ENCODE data around the gene EEPD1. TPM values are rescaled to one million over a fixed set of nuclear protein-coding genes. Genes with fewer than 3 reads are reported as not detected.
"Not testable (repeated sequence)": the region's sequence is repeated elsewhere in the genome, so short reads cannot be mapped to it uniquely, and the experiment has no call there.

EEPD1 gene
- total RNA-seq, 2 experiments from 2014 or later = 1.2 to 1.3 TPM

DNA sequence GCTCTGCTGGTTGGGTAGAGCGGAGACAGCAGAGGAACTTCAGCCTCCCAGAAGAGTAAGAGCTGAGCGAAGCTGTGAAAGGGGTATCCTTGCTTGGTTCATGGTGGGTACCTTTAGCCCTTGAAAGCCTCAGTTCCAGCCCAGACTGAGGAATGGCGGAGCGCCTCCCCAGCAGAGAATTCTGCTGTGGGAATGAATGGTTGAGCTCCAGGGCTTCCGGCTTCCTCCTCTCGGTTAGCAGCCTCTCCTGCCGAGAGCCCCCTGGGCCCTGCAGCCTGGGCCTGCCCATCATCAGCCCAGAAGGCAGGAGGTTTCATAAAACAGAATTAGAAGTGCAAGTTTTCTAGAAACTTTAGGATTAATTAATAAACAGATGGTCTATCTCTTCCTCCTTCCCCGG is 156.7 kb downstream of the EEPD1 start:
- intact Hi-C loops (cut with micrococcal nuclease) = no loop called here
- Mint-ChIP-seq H3K9me3 (no peaks in the 10 kb centered on the region), H3K4me3 (no peak overlapping the region), H3K27me3 (no peaks in the 10 kb centered on the region), H3K36me3 (no peaks in the 10 kb centered on the region), H3K27ac (no peak overlapping the region), H3K4me1 (ENCODE audit: low read depth) (no peaks in the 10 kb centered on the region)
- ChIA-PET CTCF (interaction anchor here (3.5 kb wide), 1 partner anchor 9 kb away, joined by 16 read pairs; no protein-coding TSS in a partner anchor), POLR2A (no interaction called here)
- DNase-seq = no peak

DNA sequence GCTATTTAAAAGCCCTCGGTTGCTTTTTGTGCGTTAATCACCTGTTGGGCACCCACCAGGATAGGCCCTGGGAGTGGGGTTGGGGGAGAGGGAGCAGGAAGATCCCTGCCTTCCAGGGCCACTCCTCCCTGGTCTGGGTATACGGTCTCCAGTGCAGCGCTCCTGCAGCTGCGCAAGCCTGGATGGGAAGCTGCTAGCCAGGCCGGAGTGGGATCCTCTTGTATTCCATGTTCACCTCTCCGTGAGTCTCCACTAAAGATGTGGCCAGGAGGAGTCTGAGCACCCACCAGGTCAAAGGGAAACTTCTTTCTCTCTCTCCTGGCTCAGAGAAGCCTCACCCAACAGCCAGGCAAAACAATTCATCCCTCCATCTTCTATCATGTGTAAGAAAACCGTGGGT is 157.8 kb downstream of the EEPD1 start:
- H3K4me1 Mint-ChIP-seq (ENCODE audit: low read depth) = no peaks in the 10 kb centered on the region
- POLR2A ChIA-PET = no interaction called here
- H3K27me3 Mint-ChIP-seq = no peaks in the 10 kb centered on the region
- CTCF ChIA-PET = interaction anchor here (3.5 kb wide), 1 partner anchor 8 kb away, joined by 16 read pairs; no protein-coding TSS in a partner anchor
- intact Hi-C loops (cut with micrococcal nuclease) = no loop called here
- H3K4me3 Mint-ChIP-seq = no peak overlapping the region
- no peak overlapping the region for H3K27ac Mint-ChIP-seq
- H3K36me3 Mint-ChIP-seq = no peaks in the 10 kb centered on the region
- DNase-seq = no peak
- no peaks in the 10 kb centered on the region for H3K9me3 Mint-ChIP-seq

DNA sequence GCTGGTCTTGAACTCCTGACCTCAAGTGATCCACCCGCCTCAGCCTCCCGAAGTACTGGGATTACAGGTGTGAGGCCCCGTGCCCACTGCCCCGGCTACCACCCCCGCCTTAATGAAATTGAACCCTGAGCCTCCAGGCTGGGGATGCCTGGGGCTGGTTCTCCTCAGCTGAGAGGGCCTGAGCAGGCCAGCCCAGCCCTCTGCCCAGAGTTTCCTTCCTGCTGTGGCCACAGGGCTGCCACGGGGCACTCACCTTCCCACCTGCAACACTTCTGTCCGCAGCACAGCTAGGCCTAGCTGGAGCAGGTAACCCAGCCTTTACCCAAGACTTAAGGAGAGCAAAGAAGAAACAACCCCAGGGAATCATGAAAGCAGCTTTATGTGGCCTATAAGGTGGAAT is 158.5 kb downstream of the EEPD1 start:
- H3K27ac Mint-ChIP-seq = no peak overlapping the region
- H3K9me3 Mint-ChIP-seq = no peaks in the 10 kb centered on the region
- CTCF ChIA-PET = no interaction called here
- no peaks in the 10 kb centered on the region for H3K27me3 Mint-ChIP-seq
- DNase-seq = no peak
- no peaks in the 10 kb centered on the region for H3K36me3 Mint-ChIP-seq
- no peaks in the 10 kb centered on the region for H3K4me1 Mint-ChIP-seq (ENCODE audit: low read depth)
- POLR2A ChIA-PET = no interaction called here
- intact Hi-C loops (cut with micrococcal nuclease) = no loop called here
- no peak overlapping the region for H3K4me3 Mint-ChIP-seq

DNA sequence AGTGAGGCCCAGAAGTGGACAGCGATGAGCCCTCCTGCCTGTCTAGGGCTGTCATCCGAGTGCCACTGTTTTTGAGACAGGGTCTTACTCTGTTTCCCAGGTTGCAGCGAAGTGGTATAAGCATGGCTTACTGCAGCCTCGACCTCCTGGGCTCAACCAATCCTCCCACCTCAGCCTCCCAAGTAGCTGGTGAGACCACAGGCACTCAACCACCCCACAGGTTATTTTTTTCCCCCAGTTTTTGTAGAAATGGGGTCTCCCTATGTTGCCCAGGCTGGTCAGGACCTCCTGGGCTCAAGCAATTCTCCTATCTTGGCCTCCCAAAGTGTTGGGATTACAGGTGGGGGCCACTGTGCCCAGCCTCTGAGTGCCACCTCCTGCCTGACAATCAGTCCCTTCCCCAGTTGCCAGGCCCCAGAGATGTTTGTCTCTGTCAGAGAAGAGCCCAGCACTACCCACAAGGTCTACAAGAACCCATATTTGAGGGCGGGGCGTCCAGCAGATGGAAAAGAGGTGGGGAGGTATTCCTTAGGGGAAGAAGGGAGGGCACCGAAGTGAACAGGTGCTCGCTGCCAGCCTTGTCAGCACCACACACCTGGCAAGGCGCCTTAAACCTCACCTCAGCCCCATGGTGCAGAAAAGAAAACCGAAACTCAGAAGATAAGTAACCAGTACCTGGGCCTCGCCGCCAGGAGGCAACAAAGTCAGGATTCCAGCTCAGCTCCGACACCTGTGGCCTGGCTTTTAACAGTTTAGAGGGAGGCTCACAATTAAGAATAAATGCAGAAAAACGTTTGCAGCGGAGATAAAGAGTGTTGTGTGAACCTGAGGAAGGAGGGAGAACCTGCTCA is 159.2 kb downstream of the EEPD1 start:
- H3K4me1 Mint-ChIP-seq (ENCODE audit: low read depth) = no peaks in the 10 kb centered on the region
- ChIA-PET POLR2A (no interaction called here), CTCF (interaction anchor here (1.2 kb wide), 2 partner anchors 12 to 20 kb away, joined by 4 to 5 read pairs; no protein-coding TSS in a partner anchor)
- no peak overlapping the region for H3K4me3 Mint-ChIP-seq
- no peaks in the 10 kb centered on the region for H3K36me3 Mint-ChIP-seq
- intact Hi-C loops (cut with micrococcal nuclease) = no loop called here
- no peak overlapping the region for H3K27ac Mint-ChIP-seq
- no peaks in the 10 kb centered on the region for H3K27me3 Mint-ChIP-seq
- H3K9me3 Mint-ChIP-seq = no peaks in the 10 kb centered on the region
- DNase-seq = peak; percentile 60

DNA sequence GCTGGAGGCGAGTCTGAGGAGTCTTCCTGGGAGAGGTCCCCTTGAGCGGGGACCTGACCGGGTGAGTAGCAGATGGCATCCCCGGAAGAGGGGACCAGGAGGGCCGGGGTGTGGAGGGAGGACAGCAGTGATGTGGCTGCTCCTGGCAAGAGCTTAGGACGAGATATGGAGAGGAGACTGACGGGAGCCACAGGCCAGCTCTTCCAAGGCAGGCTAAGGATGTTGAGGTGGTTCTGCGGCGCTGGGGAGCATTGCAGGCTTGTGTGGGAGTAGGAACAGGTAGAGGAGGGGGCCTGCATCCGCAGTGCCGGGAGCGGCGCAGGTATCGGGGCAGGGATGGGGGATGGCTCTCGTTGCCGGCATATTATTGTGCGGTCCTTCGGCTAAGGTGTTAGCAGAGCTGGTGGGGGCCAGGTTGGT is 159.9 kb downstream of the EEPD1 start:
- ChIA-PET POLR2A (no interaction called here), CTCF (interaction anchor here (1.2 kb wide), 2 partner anchors 12 to 21 kb away, joined by 4 to 5 read pairs; no protein-coding TSS in a partner anchor)
- H3K27me3 Mint-ChIP-seq = no peaks in the 10 kb centered on the region
- DNase-seq = no peak
- H3K4me1 Mint-ChIP-seq (ENCODE audit: low read depth) = no peaks in the 10 kb centered on the region
- H3K27ac Mint-ChIP-seq = no peak overlapping the region
- H3K4me3 Mint-ChIP-seq = no peak overlapping the region
- H3K36me3 Mint-ChIP-seq = no peaks in the 10 kb centered on the region
- no peaks in the 10 kb centered on the region for H3K9me3 Mint-ChIP-seq
- intact Hi-C loops (cut with micrococcal nuclease) = no loop called here

DNA sequence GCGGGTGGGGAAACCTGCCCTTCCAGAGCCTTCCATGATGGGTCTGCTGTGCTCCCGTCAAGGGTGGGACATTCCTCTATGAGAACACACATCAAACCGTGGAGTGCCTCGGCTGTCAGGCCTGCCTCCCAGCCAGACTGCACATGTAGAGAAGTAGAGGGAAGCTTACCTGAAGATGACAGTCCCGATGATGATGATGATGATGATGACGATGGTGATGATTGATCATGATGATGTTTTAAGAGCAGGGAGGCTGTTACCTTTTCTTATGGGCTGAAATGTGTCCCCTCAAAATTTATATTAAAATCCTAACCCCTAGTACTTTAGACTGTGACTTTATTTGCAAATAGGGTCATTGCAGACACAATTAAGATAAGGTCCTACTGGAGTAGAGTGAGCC is 160.6 kb downstream of the EEPD1 start:
- intact Hi-C loops (cut with micrococcal nuclease) = no loop called here
- ChIA-PET CTCF (interaction anchor here (1.2 kb wide), 1 partner anchor 13 kb away, joined by 4 read pairs; no protein-coding TSS in a partner anchor), POLR2A (no interaction called here)
- Mint-ChIP-seq H3K27me3 (no peaks in the 10 kb centered on the region), H3K27ac (no peak overlapping the region), H3K9me3 (no peaks in the 10 kb centered on the region), H3K4me3 (no peak overlapping the region), H3K4me1 (ENCODE audit: low read depth) (no peaks in the 10 kb centered on the region), H3K36me3 (no peaks in the 10 kb centered on the region)
- DNase-seq = no peak

DNA sequence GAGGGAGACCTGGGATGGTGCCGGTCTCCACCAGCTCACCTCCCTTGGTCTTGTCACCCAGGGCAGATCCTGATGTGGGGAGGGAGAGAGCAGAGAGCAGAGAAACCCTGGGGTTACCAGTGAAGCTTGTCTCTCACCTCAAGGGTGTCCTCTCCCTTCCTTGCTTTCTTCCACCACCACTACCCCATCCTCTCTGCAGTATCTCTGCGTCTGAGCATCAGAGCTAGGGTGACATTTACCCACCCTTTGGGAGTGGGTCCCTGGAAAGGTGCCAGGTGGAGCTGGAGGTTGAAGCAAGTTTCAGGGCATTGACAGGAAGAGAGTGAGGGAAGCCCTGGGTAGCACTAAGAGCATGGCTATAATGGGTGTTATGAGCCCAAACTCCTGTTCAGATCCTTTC is 161.4 kb downstream of the EEPD1 start:
- intact Hi-C loops (cut with micrococcal nuclease) = no loop called here
- Mint-ChIP-seq H3K9me3 (no peaks in the 10 kb centered on the region), H3K27ac (no peak overlapping the region), H3K4me1 (ENCODE audit: low read depth) (no peaks in the 10 kb centered on the region), H3K27me3 (no peaks in the 10 kb centered on the region), H3K4me3 (no peak overlapping the region), H3K36me3 (no peaks in the 10 kb centered on the region)
- POLR2A ChIA-PET = no interaction called here
- CTCF ChIA-PET = no interaction called here
- no peak for DNase-seq

DNA sequence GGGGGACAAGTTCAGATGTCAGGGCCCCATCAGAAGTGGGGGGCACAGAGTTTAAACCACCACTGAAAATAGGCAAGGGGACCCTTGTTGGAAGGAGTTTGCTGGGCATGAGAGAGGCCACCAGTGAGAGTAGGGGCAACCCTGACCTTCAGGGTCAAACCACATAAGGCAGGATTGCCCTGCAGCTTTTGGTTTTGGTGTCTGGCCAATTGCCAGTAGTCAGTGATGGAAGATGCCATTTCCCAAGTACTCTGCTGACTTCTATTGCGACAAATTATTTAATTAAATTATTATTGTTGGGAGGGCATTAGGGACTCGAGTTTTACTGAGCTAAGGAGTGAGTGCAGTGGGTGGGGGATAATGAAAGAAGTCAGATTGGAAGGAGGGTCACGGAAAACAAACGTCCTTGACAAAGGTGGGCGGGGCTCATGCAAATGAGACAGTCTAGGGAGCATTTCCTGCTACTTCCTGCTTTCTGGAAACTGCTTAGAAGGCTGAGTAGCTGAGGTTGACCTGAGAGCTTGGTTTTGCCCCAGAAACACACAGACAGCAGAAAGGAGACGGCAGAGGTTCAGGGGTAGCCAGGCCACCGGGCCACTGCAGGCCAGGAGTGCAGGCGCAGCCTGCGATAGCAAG is 162.4 kb downstream of the EEPD1 start:
- H3K36me3 Mint-ChIP-seq = no peaks in the 10 kb centered on the region
- ChIA-PET CTCF (no interaction called here), POLR2A (no interaction called here)
- intact Hi-C loops (cut with micrococcal nuclease) = no loop called here
- H3K27me3 Mint-ChIP-seq = no peaks in the 10 kb centered on the region
- H3K4me3 Mint-ChIP-seq = no peak overlapping the region
- no peaks in the 10 kb centered on the region for H3K4me1 Mint-ChIP-seq (ENCODE audit: low read depth)
- no peaks in the 10 kb centered on the region for H3K9me3 Mint-ChIP-seq
- DNase-seq = no peak
- no peak overlapping the region for H3K27ac Mint-ChIP-seq

DNA sequence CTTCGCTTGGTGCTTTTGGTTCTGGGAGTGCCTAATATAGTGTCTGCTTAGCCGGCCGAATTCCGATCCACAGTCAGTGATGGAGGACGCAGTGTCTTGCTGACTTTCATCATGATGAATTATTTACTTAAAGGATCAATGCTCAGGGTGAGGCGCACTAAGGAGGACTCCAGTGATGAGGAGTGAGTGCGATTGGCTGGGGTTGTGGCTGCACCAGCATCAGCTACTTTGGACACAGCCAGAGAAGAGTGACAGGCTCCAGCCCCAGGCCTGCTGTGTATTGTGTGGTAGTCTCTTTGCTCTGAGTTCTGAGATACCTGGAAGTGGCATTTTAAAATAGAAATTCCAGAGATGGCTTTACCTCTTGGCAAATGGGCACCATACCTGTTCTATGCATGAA is 163.3 kb downstream of the EEPD1 start:
- H3K27ac Mint-ChIP-seq = no peak overlapping the region
- H3K27me3 Mint-ChIP-seq = no peaks in the 10 kb centered on the region
- no peaks in the 10 kb centered on the region for H3K4me1 Mint-ChIP-seq (ENCODE audit: low read depth)
- no peaks in the 10 kb centered on the region for H3K36me3 Mint-ChIP-seq
- no peaks in the 10 kb centered on the region for H3K9me3 Mint-ChIP-seq
- POLR2A ChIA-PET = no interaction called here
- CTCF ChIA-PET = interaction anchor here (4.9 kb wide), 1 partner anchor 27 kb away, joined by 48 read pairs; no protein-coding TSS in a partner anchor
- DNase-seq = no peak
- H3K4me3 Mint-ChIP-seq = no peak overlapping the region
- intact Hi-C loops (cut with micrococcal nuclease) = no loop called here

DNA sequence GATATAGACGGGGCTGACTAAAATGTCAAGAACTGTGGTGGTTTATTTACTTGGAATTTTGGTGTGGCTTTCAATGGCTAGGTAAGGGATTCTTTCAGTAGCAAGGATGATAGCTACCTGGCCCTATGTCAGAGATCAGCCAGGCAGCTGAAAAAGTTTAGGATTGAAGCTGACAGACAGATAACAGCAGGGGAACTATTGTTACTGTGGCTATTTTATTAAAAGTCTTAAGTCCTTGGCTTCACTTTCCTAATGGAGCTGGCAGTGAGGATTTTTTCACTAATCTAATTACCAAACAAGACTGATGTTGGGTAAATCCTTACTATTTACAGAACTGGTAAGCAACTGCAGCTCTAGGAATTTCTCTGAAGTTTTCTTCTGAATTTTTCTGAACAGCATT is 164.2 kb downstream of the EEPD1 start:
- intact Hi-C loops (cut with micrococcal nuclease) = no loop called here
- CTCF ChIA-PET = interaction anchor here (0.6 to 5.1 kb wide), 10 partner anchors 9 to 341 kb away, joined by 3 to 48 read pairs (median 4); no protein-coding TSS in a partner anchor
- Mint-ChIP-seq H3K4me1 (ENCODE audit: low read depth) (no peaks in the 10 kb centered on the region), H3K27ac (no peak overlapping the region), H3K36me3 (no peaks in the 10 kb centered on the region), H3K4me3 (no peak overlapping the region), H3K9me3 (no peaks in the 10 kb centered on the region), H3K27me3 (no peaks in the 10 kb centered on the region)
- DNase-seq = no peak
- POLR2A ChIA-PET = no interaction called here

DNA sequence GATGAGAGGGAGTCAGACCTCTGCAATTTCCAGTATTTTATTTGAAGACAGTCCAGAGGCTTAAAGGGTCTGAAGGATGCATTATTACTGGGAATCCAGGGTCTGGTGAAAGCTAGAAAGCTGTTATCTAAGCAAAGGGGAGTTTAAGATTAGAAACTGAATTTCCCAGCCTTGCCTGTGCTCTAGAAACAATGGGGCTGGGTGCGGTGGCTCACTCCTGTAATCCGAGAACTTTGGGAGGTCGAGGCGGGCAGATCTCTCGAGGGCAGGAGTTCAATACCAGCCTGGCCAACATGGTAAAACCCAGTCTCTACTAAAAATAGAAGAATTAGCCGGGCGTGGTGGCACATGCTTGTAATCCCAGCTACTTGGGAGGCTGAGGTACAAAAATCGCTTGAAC is 165.1 kb downstream of the EEPD1 start:
- Mint-ChIP-seq H3K4me3 (no peak overlapping the region), H3K36me3 (no peaks in the 10 kb centered on the region), H3K9me3 (no peaks in the 10 kb centered on the region), H3K4me1 (ENCODE audit: low read depth) (no peaks in the 10 kb centered on the region), H3K27me3 (peaks cover 2% of the 10 kb centered on the region), H3K27ac (no peak overlapping the region)
- ChIA-PET CTCF (interaction anchor here (0.8 to 5.1 kb wide), 16 partner anchors 9 to 401 kb away, joined by 3 to 48 read pairs (median 4); no protein-coding TSS in a partner anchor), POLR2A (no interaction called here)
- DNase-seq = no peak
- intact Hi-C loops (cut with micrococcal nuclease) = no loop called here

DNA sequence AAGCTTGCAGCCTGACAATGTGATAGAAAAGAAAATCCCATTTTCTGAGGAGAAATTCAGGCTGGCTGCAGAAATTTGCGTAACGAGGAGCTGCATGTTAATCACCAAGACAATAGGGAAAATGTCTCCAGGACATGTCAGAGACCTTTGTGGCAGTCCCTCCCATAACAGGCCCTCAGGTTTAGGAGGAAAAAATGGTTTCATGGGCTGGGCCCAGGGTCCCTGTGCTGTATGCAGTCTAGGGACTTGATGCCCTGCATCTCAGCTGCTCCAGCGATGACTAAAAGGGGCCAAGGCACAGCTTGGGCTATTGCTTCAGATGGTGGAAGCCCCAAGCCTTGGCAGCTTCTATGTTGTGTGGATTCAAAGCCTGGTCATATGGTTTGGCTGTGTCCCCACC is 168.2 kb downstream of the EEPD1 start:
- H3K4me1 Mint-ChIP-seq (ENCODE audit: low read depth); H3K27ac Mint-ChIP-seq; H3K27me3 Mint-ChIP-seq; DNase-seq; H3K9me3 Mint-ChIP-seq; POLR2A ChIA-PET; H3K36me3 Mint-ChIP-seq; H3K4me3 Mint-ChIP-seq; intact Hi-C loops (cut with micrococcal nuclease): not testable (repeated sequence)
- CTCF ChIA-PET = interaction anchor here (5.1 kb wide), 1 partner anchor 337 kb away, joined by 47 read pairs; no protein-coding TSS in a partner anchor

All from activated CD4-positive, alpha-beta memory T cell treated with anti-CD3 and anti-CD28 coated beads for 36 hours (primary cell).